HEK293T (cell line): ENCODE results near the gene ERI3.

Experiments used
- BHLHE40 ChIP-seq: fragments of 450-650 bp; IDR thresholded peaks from 2 replicates; pipeline ENCODE4 v1.6.1; 2016; ENCODE audit warnings: mild to moderate bottlenecking, moderate library complexity, borderline replicate concordance
- FOXM1 ChIP-seq: fragments of 450-650 bp; IDR thresholded peaks from 2 replicates; pipeline ENCODE4 v1.6.1; 2017; ENCODE audit warnings: mild to moderate bottlenecking, borderline replicate concordance
- SUZ12 ChIP-seq: fragments of 450-650 bp; IDR thresholded peaks from 2 replicates; pipeline ENCODE4 v1.6.1; 2016; ENCODE audit warnings: mild to moderate bottlenecking

DNA sequence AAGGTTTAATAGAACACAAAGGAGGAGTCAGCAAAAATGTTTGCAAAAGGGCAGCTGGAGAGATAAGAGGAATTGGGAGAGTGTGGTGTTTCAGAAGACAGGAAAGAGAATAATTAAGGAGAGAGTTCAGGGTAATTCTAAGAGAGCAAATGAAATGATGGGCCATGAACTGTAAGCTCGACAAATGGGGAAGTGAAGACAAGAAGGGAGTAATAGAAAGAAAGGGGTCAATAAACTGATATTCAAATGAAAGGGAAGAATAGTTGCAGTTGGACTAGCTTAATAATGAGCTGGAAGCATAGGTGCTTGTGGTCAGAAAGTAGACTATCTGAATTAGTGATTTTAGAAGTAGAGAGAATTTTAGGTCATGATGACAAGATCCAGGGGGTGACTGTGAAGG is 34.4 kb upstream of the ERI3 start:
- TF ChIP-seq SUZ12 (no peak), FOXM1 (no peak), BHLHE40 (no peak)
